Lung (tissue), 12 donors: ENCODE measurements around the gene ZNF700. TPM values are rescaled to one million over a fixed set of nuclear protein-coding genes. Genes with fewer than 3 reads are reported as not detected.
"Not testable (repeated sequence)": the region's sequence is repeated elsewhere in the genome, so short reads cannot be mapped to it uniquely, and the experiment has no call there.

Experiments
- ATAC-seq: fragments of 200-7000 bp; cut with Tn5 transposase; one replicate; pipeline ENCODE4 v1.9.1; 2020; ENCODE audit warnings: moderate number of reproducible peaks; ENCODE audit not compliant: insufficient read depth, low FRiP score
- DNase-seq, 3 donors: peaks; one replicate each; pipeline ENCODE4 v3.0.0-alpha.2; 2013 to 2017
- H3K27ac ChIP-seq, 2 donors: one replicate each; pipeline ENCODE4 v1.5.1; 2013; ENCODE audit warnings: mild to moderate bottlenecking in 2 of 2, moderate library complexity in 2 of 2, control low read depth in 1 of 2, inconsistent platforms in 1 of 2, low read depth in 1 of 2, low read length in 1 of 2
- H3K27me3 ChIP-seq, 3 donors: one replicate each; pipeline ENCODE4 v1.5.1; 2013; ENCODE audit warnings: low read length in 2 of 3; ENCODE audit not compliant: control insufficient read depth in 3 of 3, insufficient read depth in 3 of 3
- H3K36me3 ChIP-seq, 4 donors: one replicate each; pipeline ENCODE4 v1.5.1; 2013; ENCODE audit warnings: low read length in 4 of 4, mild to moderate bottlenecking in 1 of 4, moderate library complexity in 1 of 4; ENCODE audit not compliant: control insufficient read depth in 4 of 4, insufficient read depth in 4 of 4
- H3K4me1 ChIP-seq, 5 donors: one replicate each; pipeline ENCODE4 v1.5.1; 2013; ENCODE audit warnings: low read length in 5 of 5, mild to moderate bottlenecking in 2 of 5, moderate library complexity in 1 of 5; ENCODE audit not compliant: control insufficient read depth in 5 of 5, insufficient read depth in 5 of 5
- H3K4me3 ChIP-seq: one replicate; pipeline ENCODE4 v1.5.1; 2013; ENCODE audit warnings: mild to moderate bottlenecking, control low read depth, moderate library complexity
- H3K9ac ChIP-seq, 2 donors: one replicate each; pipeline ENCODE4 v1.5.1; 2013; ENCODE audit warnings: low read length in 2 of 2, control low read depth in 1 of 2; ENCODE audit not compliant: insufficient read depth in 1 of 2
- H3K9me3 ChIP-seq, 4 donors: one replicate each; pipeline ENCODE4 v1.5.1; 2013; ENCODE audit warnings: low read length in 3 of 4, mild to moderate bottlenecking in 1 of 4, moderate library complexity in 1 of 4; ENCODE audit not compliant: control insufficient read depth in 4 of 4, insufficient read depth in 3 of 4
- CTCF ChIP-seq: IDR thresholded peaks from 2 replicates; pipeline ENCODE4 v1.5.1; 2012; ENCODE audit warnings: mild to moderate bottlenecking; ENCODE audit errors: control extremely low read depth, extremely low read depth
- WGBS, 2 donors: extraction: QIAGEN DNeasy Blood & Tissue Kit; methylation state at CpG; one replicate each; pipeline ENCODE4 v1.1.7; 2013; 5-methylcytosine and 5-hydroxymethylcytosine counted together
- polyA plus RNA-seq, 2 donors: library from polyadenylated mRNA; stranded (reverse); fragments of 200-250 nt; gene quantifications; one replicate each; pipeline ENCODE4 v1.2.1, GENCODE V29; 2013
- total RNA-seq, 2 donors: library from RNA; depleted of rRNA in 1 of 2; stranded (reverse); fragments of >200 nt in 1 of 2; gene quantifications; one replicate each; pipeline ENCODE4 v1.2.1, GENCODE V29; 2014 to 2021
- donor health status: control.
- donor health status: control.
- donor health status: Bipolar disorder and iron deficiency.
- donor health status: healthy.
- donor health status: DM: yes; HTN: yes; CAD: no.

The ZNF700 gene
- total and polyA plus RNA-seq, 4 donors = 6.2 to 24.7 (median 12.5) TPM

GRCh38 chr19:11902228-11902627 lies 22.7 kb upstream of the ZNF700 start:
- Histone ChIP-seq H3K4me3 (no peak overlapping the region), H3K9ac (no peak overlapping the region), H3K27me3 (no peaks in the 10 kb centered on the region), H3K9me3 (peaks cover 19 to 51% (median 33%) of the 10 kb centered on the region in 4 donors), H3K4me1 (no peaks in the 10 kb centered on the region), H3K27ac (no peak overlapping the region), H3K36me3 (peaks cover 9 to 49% (median 27%) of the 10 kb centered on the region in 4 donors)
- no peak for DNase-seq
- no peak for ATAC-seq
- TF ChIP-seq CTCF = no peak
- WGBS, 2 donors = 94 to 97% methylated on average over 3 of the region's 3 CpGs

- H3K9me3 ChIP-seq = peaks cover 19 to 37% (median 26%) of the 10 kb centered on the region in 4 donors
- no peak overlapping the region for H3K4me3 ChIP-seq
- H3K4me1 ChIP-seq = no peaks in the 10 kb centered on the region
- no peaks in the 10 kb centered on the region for H3K27me3 ChIP-seq
- DNase-seq (no peak), ATAC-seq (no peak)
- TF ChIP-seq CTCF = no peak
- peaks cover 9 to 45% (median 27%) of the 10 kb centered on the region in 4 donors for H3K36me3 ChIP-seq
- no peak overlapping the region for H3K27ac ChIP-seq
- H3K9ac ChIP-seq = no peak overlapping the region
- 95 to 96% methylated on average over 3 of the region's 3 CpGs for WGBS, 2 donors
Measured at GRCh38 chr19:11905928-11906327, 19.0 kb upstream of the ZNF700 start.

GRCh38 chr19:11911937-11912336 lies 13.0 kb upstream of the ZNF700 start:
- H3K27me3 ChIP-seq, DNase-seq, H3K27ac ChIP-seq, H3K36me3 ChIP-seq, H3K4me1 ChIP-seq, H3K9ac ChIP-seq, H3K4me3 ChIP-seq, ATAC-seq: not testable (repeated sequence)
- WGBS, 2 donors = 96 to 100% methylated on average over 1 of the region's 1 CpG
- peaks cover 8 to 18% (median 14%) of the 10 kb centered on the region in 4 donors for H3K9me3 ChIP-seq

GRCh38 chr19:11914417-11915051 lies 10.4 kb upstream of the ZNF700 start:
- H3K4me3 ChIP-seq, H3K36me3 ChIP-seq, H3K27me3 ChIP-seq, H3K27ac ChIP-seq, DNase-seq, ATAC-seq, H3K9ac ChIP-seq, H3K4me1 ChIP-seq: not testable (repeated sequence)
- 93 to 98% methylated on average over 4 of the region's 4 CpGs for WGBS, 2 donors
- H3K9me3 ChIP-seq = peaks cover 8 to 20% (median 14%) of the 10 kb centered on the region in 4 donors
